Measurements from ENCODE around the gene GIMAP8. TPM values are rescaled to one million over a fixed set of nuclear protein-coding genes. Genes with fewer than 3 reads are reported as not detected.
"Not testable (repeated sequence)": the region's sequence is repeated elsewhere in the genome, so short reads cannot be mapped to it uniquely, and the experiment has no call there.

GIMAP8 gene
- total RNA-seq, 2 donors from 2014 or later = 5.8 to 13.4 TPM

DNA sequence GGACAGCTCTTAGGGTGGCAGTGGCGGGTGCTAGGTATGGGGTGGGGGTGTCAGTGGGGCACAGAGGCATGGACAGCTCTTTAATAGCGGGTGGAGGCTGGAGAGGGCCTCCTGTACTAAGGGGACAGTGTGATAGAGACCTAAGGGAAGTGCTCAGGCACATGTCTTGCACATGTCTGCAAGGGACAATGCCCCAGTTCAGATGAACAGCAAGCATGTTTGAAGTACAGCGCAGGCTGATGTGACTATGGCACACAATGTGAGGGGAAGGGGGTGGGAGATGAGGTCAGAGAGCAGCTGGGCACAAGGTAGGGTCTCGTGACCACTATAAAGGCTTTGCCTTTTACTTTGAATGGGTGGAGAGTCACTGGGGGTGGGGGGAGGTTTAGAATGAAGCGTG, 3.5 kb downstream of the GIMAP8 start:
- Histone ChIP-seq H3K4me1 (ENCODE audit: control insufficient read depth in 1 of 2, low read depth in 2 of 2) (no peaks in the 10 kb centered on the region), H3K4me3 (no peak overlapping the region), H3K27me3 (replicated peaks; ENCODE audit: insufficient read depth) (no peaks in the 10 kb centered on the region), H3K36me3 (no peaks in the 10 kb centered on the region), H3K27ac (no peak overlapping the region), H3K9me3 (no peaks in the 10 kb centered on the region)
- ATAC-seq (ENCODE audit: insufficient number of reproducible peaks, low FRiP score, low read depth) (no peak), DNase-seq (ENCODE audit: low spot score) (no peak)
- TF ChIP-seq CTCF (IDR thresholded peaks at IDR 0.05) = no peak

DNA sequence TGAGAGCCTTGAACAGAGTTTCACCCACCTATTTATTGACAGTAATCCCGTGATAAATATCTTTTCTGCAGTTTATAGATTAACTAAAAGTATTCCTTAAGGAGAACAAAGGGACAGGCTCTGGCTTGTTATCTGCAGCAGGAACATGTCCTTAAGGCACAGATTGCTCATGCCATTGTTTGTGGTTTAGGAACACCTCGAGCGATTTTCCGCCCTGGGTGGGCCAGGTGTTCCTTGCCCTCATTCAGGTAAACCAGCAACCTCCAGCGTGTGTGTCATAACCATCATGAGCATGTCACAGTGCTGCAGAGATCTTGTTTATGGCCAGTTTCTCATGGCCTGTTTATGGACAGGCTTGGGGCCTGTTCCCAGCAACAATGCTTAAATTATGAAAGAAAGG, 6.6 kb downstream of the GIMAP8 start:
- H3K36me3 ChIP-seq; DNase-seq (ENCODE audit: low spot score); H3K4me3 ChIP-seq; H3K9me3 ChIP-seq; ATAC-seq (ENCODE audit: insufficient number of reproducible peaks, low FRiP score, low read depth); H3K4me1 ChIP-seq (ENCODE audit: control insufficient read depth in 1 of 2, low read depth in 2 of 2); H3K27me3 ChIP-seq (replicated peaks; ENCODE audit: insufficient read depth); H3K27ac ChIP-seq: not testable (repeated sequence)

DNA sequence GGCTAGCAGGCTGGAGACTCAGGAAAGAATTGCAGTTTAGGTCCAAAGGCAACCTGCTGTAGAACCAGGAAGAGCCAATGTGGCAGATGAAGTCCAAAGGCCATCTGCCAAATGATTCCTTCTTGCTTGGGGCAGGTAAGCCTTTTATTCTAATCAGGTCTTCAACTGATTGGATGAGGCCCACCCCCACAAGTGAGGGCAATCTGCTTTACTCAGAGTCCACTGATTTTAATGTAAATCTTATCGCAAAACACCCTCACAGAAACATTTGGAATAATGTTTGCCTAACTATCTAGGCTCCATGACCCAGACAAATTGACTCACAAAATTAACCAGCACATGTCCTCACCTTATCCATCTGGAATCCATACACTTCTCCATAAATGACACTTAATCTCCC, 7.8 kb downstream of the GIMAP8 start:
- H3K4me3 ChIP-seq = no peak overlapping the region
- H3K36me3 ChIP-seq = no peaks in the 10 kb centered on the region
- H3K27ac ChIP-seq = no peak overlapping the region
- no peak for TF ChIP-seq CTCF (IDR thresholded peaks at IDR 0.05)
- no peaks in the 10 kb centered on the region for H3K4me1 ChIP-seq (ENCODE audit: control insufficient read depth in 1 of 2, low read depth in 2 of 2)
- DNase-seq (ENCODE audit: low spot score) = no peak
- H3K9me3 ChIP-seq = peaks cover 7% of the 10 kb centered on the region
- no peak for ATAC-seq (ENCODE audit: insufficient number of reproducible peaks, low FRiP score, low read depth)
- H3K27me3 ChIP-seq (replicated peaks; ENCODE audit: insufficient read depth) = no peaks in the 10 kb centered on the region

DNA sequence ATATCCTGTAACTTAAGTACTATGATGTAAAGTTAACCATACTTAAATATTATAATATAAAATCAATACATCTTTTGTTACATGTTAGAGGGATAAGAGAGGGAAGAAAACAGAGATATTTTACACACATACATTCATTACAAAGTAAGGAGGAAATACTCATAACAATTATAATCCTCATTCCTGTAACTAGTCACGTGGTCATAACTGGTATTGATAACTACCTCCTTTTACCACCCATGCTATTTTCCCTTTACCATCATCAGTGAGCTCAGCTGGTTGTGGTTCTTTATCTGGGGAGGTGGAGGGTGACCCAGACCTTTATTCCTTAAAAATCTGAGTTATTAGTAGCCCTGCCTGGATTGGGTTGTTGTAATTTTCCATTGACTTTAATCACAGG, 8.3 kb downstream of the GIMAP8 start:
- no peak overlapping the region for H3K27ac ChIP-seq
- H3K4me1 ChIP-seq (ENCODE audit: control insufficient read depth in 1 of 2, low read depth in 2 of 2) = no peaks in the 10 kb centered on the region
- no peak for TF ChIP-seq CTCF (IDR thresholded peaks at IDR 0.05)
- no peaks in the 10 kb centered on the region for H3K36me3 ChIP-seq
- no peak for ATAC-seq (ENCODE audit: insufficient number of reproducible peaks, low FRiP score, low read depth)
- no peaks in the 10 kb centered on the region for H3K27me3 ChIP-seq (replicated peaks; ENCODE audit: insufficient read depth)
- DNase-seq (ENCODE audit: low spot score) = no peak
- no peak overlapping the region for H3K4me3 ChIP-seq
- peaks cover 7% of the 10 kb centered on the region for H3K9me3 ChIP-seq

- ATAC-seq (ENCODE audit: insufficient number of reproducible peaks, low FRiP score, low read depth) = no peak
- H3K9me3 ChIP-seq = peaks cover 7% of the 10 kb centered on the region
These were observed 11.1 kb downstream of the GIMAP8 start for GRCh38 chr7:150461520-150461919.

More at GRCh38 chr7:150461520-150461919, 11.1 kb downstream of the GIMAP8 start:
- H3K36me3 ChIP-seq = no peaks in the 10 kb centered on the region
- no peaks in the 10 kb centered on the region for H3K4me1 ChIP-seq (ENCODE audit: control insufficient read depth in 1 of 2, low read depth in 2 of 2)
- H3K4me3 ChIP-seq = no peak overlapping the region
- no peak overlapping the region for H3K27ac ChIP-seq
- no peak for TF ChIP-seq CTCF (IDR thresholded peaks at IDR 0.05)
- DNase-seq (ENCODE audit: low spot score) = no peak
- H3K27me3 ChIP-seq (replicated peaks; ENCODE audit: insufficient read depth) = no peaks in the 10 kb centered on the region
